ENCODE data around the gene ARHGEF17. TPM values are rescaled to one million over a fixed set of nuclear protein-coding genes. Genes with fewer than 3 reads are reported as not detected.

Gene ARHGEF17
- total RNA-seq, 4 donors from 2014 or later, result 82.8 to 196 (median 122) TPM

DNA sequence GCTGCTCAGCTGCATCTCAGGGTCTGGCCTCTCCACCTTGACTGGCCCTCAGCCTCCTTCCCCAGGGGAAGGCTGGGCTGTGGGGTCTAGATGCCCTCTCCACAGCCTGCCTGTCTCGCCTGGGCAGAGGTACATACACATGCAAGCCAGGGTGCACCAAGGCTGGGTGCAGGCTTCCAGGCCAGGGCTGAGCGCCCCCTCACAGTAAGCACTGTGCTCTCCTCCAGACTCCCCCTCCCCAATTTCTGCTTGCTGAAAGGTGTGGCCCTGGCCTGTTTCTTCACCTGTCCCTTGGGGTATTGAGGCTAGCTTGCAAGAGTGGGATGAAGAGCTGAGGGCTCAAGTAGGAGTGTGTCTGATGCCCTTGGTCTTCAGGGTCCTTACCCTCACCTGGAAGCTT, 90.6 kb downstream of the ARHGEF17 start:
- WGBS, result 100% methylated on average over 1 of the region's 2 CpGs
- no peak for DNase-seq (ENCODE audit: extremely low spot score)
- H3K36me3 ChIP-seq, result peaks cover 0 to 4% (median 1%) of the 10 kb centered on the region in 4 donors
- H3K4me1 ChIP-seq, result peaks cover 2 to 19% (median 11%) of the 10 kb centered on the region in 4 donors
- no peak overlapping the region for H3K27ac ChIP-seq (replicated peaks in 1 of 4)
- no peaks in the 10 kb centered on the region for H3K27me3 ChIP-seq
- TF ChIP-seq EP300 (IDR thresholded peaks at IDR 0.05), result no peak
- TF ChIP-seq POLR2AphosphoS5 (IDR thresholded peaks at IDR 0.05), result no peak
- TF ChIP-seq, protein P1, sequence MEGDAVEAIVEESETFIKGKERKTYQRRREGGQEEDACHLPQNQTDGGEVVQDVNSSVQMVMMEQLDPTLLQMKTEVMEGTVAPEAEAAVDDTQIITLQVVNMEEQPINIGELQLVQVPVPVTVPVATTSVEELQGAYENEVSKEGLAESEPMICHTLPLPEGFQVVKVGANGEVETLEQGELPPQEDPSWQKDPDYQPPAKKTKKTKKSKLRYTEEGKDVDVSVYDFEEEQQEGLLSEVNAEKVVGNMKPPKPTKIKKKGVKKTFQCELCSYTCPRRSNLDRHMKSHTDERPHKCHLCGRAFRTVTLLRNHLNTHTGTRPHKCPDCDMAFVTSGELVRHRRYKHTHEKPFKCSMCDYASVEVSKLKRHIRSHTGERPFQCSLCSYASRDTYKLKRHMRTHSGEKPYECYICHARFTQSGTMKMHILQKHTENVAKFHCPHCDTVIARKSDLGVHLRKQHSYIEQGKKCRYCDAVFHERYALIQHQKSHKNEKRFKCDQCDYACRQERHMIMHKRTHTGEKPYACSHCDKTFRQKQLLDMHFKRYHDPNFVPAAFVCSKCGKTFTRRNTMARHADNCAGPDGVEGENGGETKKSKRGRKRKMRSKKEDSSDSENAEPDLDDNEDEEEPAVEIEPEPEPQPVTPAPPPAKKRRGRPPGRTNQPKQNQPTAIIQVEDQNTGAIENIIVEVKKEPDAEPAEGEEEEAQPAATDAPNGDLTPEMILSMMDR (IDR thresholded peaks at IDR 0.05), result no peak
- TF ChIP-seq POLR2A (IDR thresholded peaks at IDR 0.05; ENCODE audit: low read depth), result no peak
- no peak overlapping the region for H3K4me3 ChIP-seq
- H3K9me3 ChIP-seq, result no peaks in the 10 kb centered on the region
- intact Hi-C loops (cut with DNase I), result loop anchor here (10.0 kb wide), 1 partner anchor 214 kb away; no protein-coding TSS in a partner anchor

DNA sequence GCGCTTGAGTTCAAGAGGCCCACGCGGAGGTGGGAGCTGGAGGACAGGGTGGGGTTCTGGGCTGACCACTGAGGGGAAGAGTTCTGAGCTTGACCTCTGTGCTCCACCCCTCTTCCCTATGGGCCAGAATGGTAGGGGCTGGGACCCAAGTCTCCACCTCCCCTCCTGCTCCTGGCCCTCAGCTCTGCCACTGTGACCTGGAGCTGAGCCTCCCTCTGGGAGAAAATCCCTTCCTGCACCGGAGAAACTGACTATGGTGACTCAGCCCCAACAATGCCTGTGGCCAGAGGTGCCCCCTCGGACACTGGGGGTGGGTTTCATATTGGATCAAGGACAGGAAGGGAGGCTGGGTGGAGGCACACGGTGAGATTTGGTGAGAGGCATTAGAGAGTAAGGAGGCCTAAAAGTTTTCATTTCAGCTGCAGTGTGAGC, 91.1 kb downstream of the ARHGEF17 start:
- WGBS, result 42% methylated on average over 3 of the region's 6 CpGs
- peaks cover 7 to 23% (median 14%) of the 10 kb centered on the region in 4 donors for H3K4me1 ChIP-seq
- DNase-seq (ENCODE audit: extremely low spot score), result no peak
- H3K4me3 ChIP-seq, result no peak overlapping the region
- no peaks in the 10 kb centered on the region for H3K27me3 ChIP-seq
- peaks cover 0 to 4% (median 1%) of the 10 kb centered on the region in 4 donors for H3K36me3 ChIP-seq
- H3K27ac ChIP-seq (replicated peaks in 1 of 4), result peak overlapping the region in 1 of 4 donors; percentile 30
- intact Hi-C loops (cut with DNase I), result loop anchor here (10.0 kb wide), 1 partner anchor 214 kb away; no protein-coding TSS in a partner anchor
- no peaks in the 10 kb centered on the region for H3K9me3 ChIP-seq
- no peak for TF ChIP-seq EP300 (IDR thresholded peaks at IDR 0.05)
- peak; percentile 12 to 16 for TF ChIP-seq POLR2AphosphoS5 (IDR thresholded peaks at IDR 0.05)

- Histone ChIP-seq H3K36me3 (peaks cover 0 to 4% (median 1%) of the 10 kb centered on the region in 4 donors), H3K4me1 (peaks cover 11 to 28% (median 17%) of the 10 kb centered on the region in 4 donors), H3K4me3 (no peak overlapping the region), H3K9me3 (no peaks in the 10 kb centered on the region), H3K27ac (replicated peaks in 1 of 4) (peak overlapping the region in 1 of 4 donors; percentile 30), H3K27me3 (no peaks in the 10 kb centered on the region)
- 93% methylated on average over 4 of the region's 4 CpGs for WGBS
- DNase-seq (ENCODE audit: extremely low spot score), result no peak
- intact Hi-C loops (cut with DNase I), result loop anchor here (10.0 kb wide), 2 partner anchors 215 to 225 kb away; no protein-coding TSS in a partner anchor
- TF ChIP-seq POLR2A (IDR thresholded peaks at IDR 0.05; ENCODE audit: low read depth), result no peak
- no peak for TF ChIP-seq POLR2AphosphoS5 (IDR thresholded peaks at IDR 0.05)
- TF ChIP-seq, protein P1 (IDR thresholded peaks at IDR 0.05), result no peak
- TF ChIP-seq EP300 (IDR thresholded peaks at IDR 0.05), result no peak
Measured at GRCh38 chr11:73399636-73400035, 91.6 kb downstream of the ARHGEF17 start.

- WGBS, result 90% methylated on average over 4 of the region's 6 CpGs
Measured at GRCh38 chr11:73400293-73400692, 92.2 kb downstream of the ARHGEF17 start.

GRCh38 chr11:73401217-73401923, 93.3 kb downstream of the ARHGEF17 start:
- Histone ChIP-seq H3K36me3 (peaks cover 0 to 17% (median 12%) of the 10 kb centered on the region in 4 donors), H3K27me3 (no peaks in the 10 kb centered on the region), H3K4me1 (peaks cover 12 to 29% (median 18%) of the 10 kb centered on the region in 4 donors), H3K4me3 (no peak overlapping the region), H3K27ac (replicated peaks in 1 of 4) (no peak overlapping the region), H3K9me3 (no peaks in the 10 kb centered on the region)
- no peak for DNase-seq (ENCODE audit: extremely low spot score)
- intact Hi-C loops (cut with DNase I), result loop anchor here (10.0 kb wide), 1 partner anchor 223 kb away; no protein-coding TSS in a partner anchor
- WGBS, result 81% methylated on average over 2 of the region's 3 CpGs
- TF ChIP-seq, protein P1 (IDR thresholded peaks at IDR 0.05), result no peak
- TF ChIP-seq EP300 (IDR thresholded peaks at IDR 0.05) (no peak), POLR2AphosphoS5 (IDR thresholded peaks at IDR 0.05) (no peak), POLR2A (IDR thresholded peaks at IDR 0.05; ENCODE audit: low read depth) (no peak)

More at GRCh38 chr11:73400293-73400692, 92.2 kb downstream of the ARHGEF17 start:
- TF ChIP-seq POLR2A (IDR thresholded peaks at IDR 0.05; ENCODE audit: low read depth) (no peak), POLR2AphosphoS5 (IDR thresholded peaks at IDR 0.05) (no peak), EP300 (IDR thresholded peaks at IDR 0.05) (no peak)
- H3K4me1 ChIP-seq, result peaks cover 12 to 29% (median 18%) of the 10 kb centered on the region in 4 donors
- H3K4me3 ChIP-seq, result no peak overlapping the region
- H3K27me3 ChIP-seq, result no peaks in the 10 kb centered on the region
- intact Hi-C loops (cut with DNase I), result loop anchor here (10.0 kb wide), 1 partner anchor 225 kb away; no protein-coding TSS in a partner anchor
- H3K9me3 ChIP-seq, result no peaks in the 10 kb centered on the region
- H3K36me3 ChIP-seq, result peaks cover 0 to 9% (median 4%) of the 10 kb centered on the region in 4 donors
- DNase-seq (ENCODE audit: extremely low spot score), result no peak
- H3K27ac ChIP-seq (replicated peaks in 1 of 4), result no peak overlapping the region

All from esophagus muscularis mucosa (tissue), 4 donors.